ENCODE measurements around the gene LUZP1. TPM values are rescaled to one million over a fixed set of nuclear protein-coding genes. Genes with fewer than 3 reads are reported as not detected.

LUZP1 gene
- polyA plus RNA-seq, 1 donor: 12.5 TPM

DNA sequence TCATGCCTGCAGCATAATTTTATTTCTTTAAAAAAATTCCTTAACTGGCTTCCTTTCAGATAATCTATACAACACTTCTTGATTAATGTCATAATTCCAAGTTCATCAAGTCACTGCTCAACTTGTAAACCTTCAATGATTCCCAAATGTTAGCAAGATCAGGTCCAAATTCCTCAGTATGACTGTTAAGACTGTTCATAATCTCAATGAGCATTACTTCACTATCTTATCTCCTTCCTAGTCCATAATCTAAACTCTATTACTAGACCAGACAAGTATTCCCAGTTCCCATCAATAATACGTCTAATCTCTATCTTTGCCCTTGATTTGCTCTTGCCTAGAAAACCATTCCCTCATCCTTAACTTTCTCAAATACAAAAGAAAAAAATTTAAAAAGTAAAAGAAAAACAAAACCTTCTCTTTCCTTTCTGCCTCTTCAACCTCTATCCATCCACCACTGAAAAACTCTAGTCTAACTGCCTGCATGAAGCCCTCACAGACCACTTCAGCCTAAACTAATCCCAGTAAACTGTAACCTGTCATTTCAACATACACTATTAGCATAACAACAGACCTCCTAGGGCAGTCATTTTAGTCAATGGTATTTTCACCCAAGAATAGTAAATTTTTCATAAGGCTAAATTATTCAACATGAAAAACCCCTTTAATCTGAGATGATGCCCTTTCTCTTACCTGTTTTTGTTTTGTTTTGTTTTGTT lies 15.5 kb downstream of the LUZP1 start:
- DNase-seq (ENCODE audit: low read depth): no peak

DNA sequence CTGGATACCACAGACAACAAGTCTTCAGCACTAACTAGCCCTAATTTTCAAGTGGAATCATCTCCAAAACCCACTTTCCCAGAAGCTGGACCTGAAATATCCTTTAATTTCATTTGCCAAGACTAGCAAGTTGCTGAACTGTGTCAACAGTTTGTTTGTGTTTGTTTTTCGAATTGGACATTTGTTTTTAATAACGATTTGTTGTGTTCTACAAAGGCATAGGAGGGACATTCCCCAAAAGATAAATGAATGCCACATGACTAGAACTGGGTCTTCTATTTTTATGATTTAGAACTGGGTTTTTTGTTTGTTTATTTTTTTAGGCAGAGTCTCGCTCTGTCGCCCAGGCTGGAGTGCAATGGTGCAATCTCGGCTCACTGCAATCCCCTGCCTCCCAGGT lies 17.9 kb downstream of the LUZP1 start:
- DNase-seq (ENCODE audit: low read depth): no peak

DNA sequence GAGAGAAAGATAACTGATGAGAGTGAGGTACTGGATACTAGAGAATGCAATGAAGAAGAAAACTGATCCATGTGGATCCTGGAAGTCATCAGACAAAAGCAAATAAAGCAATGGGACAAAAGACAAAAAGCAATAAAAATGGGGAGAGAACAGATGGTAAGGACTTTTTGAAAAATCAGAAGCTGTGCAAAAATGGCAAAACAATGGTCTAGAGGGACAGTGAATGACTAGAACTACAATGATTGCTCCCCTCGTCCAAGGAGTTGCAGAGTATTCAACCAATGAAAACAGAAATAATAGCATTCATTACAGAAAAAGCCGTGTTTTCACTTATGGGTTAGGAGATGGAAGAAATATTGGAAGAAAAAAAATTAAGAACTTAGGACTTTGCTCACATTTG lies 18.5 kb downstream of the LUZP1 start:
- no peak for DNase-seq (ENCODE audit: low read depth)

GRCh38 chr1:23149114-23149513 lies 19.5 kb downstream of the LUZP1 start:
- DNase-seq (ENCODE audit: low read depth): no peak

- no peak for DNase-seq (ENCODE audit: low read depth)
Observed at GRCh38 chr1:23148084-23148483, 20.6 kb downstream of the LUZP1 start.

DNA sequence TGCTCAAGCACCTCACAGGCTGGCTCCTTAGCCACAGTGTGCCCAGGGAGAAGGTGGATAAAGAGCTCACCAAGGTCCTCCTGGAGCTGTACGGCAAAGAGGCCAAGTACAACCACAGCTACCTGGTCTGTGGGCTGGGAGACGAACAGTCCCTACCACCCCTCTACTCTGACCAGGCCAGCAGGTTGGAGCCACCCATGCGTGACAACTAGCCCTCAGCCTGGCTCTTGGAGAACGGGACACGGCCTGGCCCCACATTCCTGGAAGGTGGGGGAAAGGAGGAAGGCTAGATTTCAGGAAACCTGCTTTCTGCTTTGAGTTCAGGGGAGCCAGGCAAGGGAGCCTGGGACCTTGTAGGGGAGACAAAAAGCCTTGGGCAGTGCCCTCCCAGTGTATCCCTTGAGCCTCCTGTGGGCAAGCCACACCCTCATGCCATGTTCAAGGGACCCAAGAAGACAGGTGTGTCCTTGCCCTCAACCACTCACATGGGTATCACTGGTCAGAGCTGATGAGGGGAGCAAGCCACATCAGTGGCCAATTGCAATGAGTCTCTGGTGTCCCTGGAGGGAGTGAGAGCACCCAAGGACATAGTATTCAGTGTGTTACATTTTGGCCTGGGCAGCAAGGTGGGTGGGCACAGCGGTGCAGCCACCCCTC lies 27.6 kb downstream of the LUZP1 start:
- DNase-seq (ENCODE audit: low read depth): no peak

- no peak for DNase-seq (ENCODE audit: low read depth)
Observed at GRCh38 chr1:23135268-23135667, 33.4 kb downstream of the LUZP1 start.

- DNase-seq (ENCODE audit: low read depth): no peak
Observed at GRCh38 chr1:23134055-23134454, 34.6 kb downstream of the LUZP1 start.

- DNase-seq (ENCODE audit: low read depth): no peak
Observed at GRCh38 chr1:23133587-23133986, 35.1 kb downstream of the LUZP1 start.

DNA sequence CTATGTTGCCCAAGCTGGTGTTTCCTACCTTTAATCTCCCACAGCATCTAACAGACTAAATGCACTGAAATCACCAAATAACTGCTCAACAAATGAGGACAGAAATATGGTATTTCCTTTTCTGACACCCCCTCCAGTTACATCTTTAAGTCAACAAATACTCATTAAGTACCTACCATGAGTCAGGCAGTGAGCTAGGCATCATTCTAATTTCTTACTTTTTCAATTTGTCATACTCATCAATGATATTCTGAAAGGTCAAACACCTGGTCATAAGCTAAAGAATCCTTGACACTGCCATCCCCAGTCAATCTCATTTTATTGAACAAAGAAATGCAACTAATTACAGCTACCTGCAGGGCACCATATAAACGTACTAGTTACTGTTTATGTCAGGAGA lies 36.6 kb downstream of the LUZP1 start:
- no peak for DNase-seq (ENCODE audit: low read depth)

GRCh38 chr1:23129846-23130245 lies 38.8 kb downstream of the LUZP1 start:
- DNase-seq (ENCODE audit: low read depth): no peak

- DNase-seq (ENCODE audit: low read depth): no peak
Observed at GRCh38 chr1:23126801-23127200, 41.9 kb downstream of the LUZP1 start.

DNA sequence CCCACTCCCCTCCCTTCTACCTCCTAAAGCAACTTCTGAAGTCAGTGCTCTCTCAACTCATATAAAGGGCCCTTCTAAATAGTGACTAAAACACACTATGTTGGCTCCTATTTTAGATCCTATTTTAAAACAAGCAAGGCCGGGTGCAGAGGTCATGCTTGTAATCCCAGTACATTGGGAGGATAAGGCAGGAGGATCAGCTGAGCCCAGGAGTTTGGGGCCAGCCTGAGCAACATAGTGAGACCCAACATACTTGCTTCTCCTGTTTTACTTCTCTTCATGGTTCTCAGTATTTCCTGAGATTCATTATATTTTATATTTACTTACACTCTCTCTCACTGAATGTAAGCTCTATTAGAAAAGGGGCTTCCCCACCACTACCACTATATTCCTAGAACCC lies 42.5 kb downstream of the LUZP1 start:
- DNase-seq (ENCODE audit: low read depth): no peak

DNA sequence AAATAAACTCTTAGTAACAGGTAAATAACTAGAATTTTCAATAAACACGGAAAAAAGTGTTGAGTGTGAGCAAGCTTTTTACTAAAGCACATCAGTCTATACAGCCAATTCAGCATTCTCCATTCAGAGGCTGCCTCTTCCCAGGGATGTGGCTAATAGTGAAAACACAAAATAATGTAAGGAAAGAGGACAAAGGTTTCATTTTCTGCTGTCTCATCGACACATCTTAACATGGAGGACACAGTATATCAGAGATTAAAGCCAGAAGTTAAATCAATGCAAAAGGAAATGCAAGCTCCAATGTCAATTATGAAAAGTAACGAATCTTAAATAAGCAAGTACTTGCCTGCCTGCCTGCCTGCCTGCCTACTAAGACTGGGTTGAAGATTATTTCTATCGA lies 43.2 kb downstream of the LUZP1 start:
- no peak for DNase-seq (ENCODE audit: low read depth)

GRCh38 chr1:23124259-23125026 lies 44.2 kb downstream of the LUZP1 start:
- no peak for DNase-seq (ENCODE audit: low read depth)

DNA sequence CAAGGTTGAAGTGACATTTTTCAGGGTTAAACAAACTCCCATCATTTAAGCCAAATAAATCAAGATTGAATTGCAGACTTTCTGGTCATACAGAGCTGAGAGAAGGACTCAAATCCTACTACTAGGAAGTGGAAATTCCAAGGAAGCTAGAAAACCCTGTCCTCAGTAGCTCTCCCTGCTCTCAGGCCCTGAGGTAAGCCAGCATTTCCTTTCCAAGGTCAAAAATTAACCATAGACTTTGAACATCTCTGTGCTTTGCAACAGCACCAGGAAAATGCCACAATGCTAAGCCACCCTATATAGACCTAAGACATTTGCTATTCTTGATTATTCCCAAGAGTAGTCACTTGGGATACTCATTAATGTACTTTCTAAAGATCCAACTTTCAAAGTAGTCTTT lies 45.1 kb downstream of the LUZP1 start:
- DNase-seq (ENCODE audit: low read depth): no peak

DNA sequence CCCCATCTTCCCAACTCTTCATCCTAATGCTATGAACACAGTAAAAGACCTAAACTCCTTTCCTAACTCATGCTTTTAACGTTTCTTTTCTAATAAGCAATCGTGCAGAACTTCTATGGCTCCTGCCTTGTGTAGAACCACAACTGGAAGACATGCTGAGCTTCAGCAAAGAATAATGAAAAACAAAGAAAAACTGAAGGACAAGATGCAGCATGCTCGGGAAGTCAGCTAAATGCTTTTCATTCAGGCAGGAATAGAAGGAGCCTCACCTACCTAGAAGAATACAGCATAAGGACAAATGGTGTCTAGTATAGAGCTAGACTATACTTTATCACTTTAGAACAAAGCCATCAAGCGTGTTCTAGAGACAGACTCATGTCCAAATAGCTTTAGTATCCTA lies 45.9 kb downstream of the LUZP1 start:
- DNase-seq (ENCODE audit: low read depth): no peak

- no peak for DNase-seq (ENCODE audit: low read depth)
Observed at GRCh38 chr1:23122023-23122748, 46.5 kb downstream of the LUZP1 start.

GRCh38 chr1:23120383-23120782 lies 48.3 kb downstream of the LUZP1 start:
- no peak for DNase-seq (ENCODE audit: low read depth)

DNA sequence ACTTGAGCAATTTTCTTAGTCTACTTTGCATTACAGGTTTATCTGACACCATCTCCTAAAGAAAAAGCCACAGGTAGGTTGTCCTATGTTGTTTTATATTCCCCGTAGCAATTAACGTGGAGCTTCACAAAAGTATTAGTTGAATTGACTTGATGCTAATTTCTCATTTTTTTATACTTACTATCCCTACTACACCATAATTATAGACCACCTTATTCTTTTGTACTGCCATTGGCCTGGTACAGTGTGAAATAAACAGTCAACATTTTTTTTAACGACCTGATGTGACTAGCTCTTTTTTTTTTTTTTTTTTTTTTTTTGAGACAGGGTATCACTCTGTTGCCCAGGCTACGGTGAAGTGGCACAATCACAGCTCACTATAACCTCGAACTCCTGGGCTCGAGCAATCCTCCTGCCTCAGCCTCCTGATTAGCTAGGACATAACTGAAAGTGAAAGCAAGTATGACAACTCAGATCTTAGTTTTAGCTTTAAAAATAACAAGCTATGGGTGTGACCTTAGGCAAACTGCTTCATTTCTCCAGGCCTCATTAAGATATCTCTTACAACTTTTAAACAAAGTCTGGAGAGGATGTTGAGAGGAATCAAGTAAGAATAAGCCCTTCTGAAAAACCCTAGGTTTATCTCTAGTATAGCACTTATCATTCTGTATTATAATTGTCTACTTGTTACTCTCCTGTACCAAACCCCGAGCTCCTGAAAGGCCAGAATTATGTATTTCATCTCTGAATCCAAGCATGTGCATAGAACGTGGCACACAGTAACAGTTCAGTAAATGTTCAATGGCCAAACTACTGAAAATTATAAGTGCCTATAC lies 49.5 kb downstream of the LUZP1 start:
- DNase-seq (ENCODE audit: low read depth): no peak

GRCh38 chr1:23118407-23118806 lies 50.2 kb downstream of the LUZP1 start:
- DNase-seq (ENCODE audit: low read depth): no peak

Measured in forelimb muscle (tissue), 1 donor.